Effector CD8-positive, alpha-beta T cell (primary cell): Measurements from ENCODE around the gene SDC4.

Source experiments
- DNase-seq: peaks from one replicate; lab custom pipeline; 2025; lab: John Stamatoyannopoulos, UW

Gene SDC4

GRCh38 chr20:45297786-45298497, 50.3 kb downstream of the SDC4 start:
- DNase-seq: no peak

GRCh38 chr20:45294659-45295058, 53.6 kb downstream of the SDC4 start:
- DNase-seq: no peak

- DNase-seq: no peak
These were observed 54.2 kb downstream of the SDC4 start for GRCh38 chr20:45294003-45294368.

- DNase-seq: peak; percentile 47
These were observed 54.9 kb downstream of the SDC4 start for GRCh38 chr20:45293041-45294002.

- no peak for DNase-seq
These were observed 55.9 kb downstream of the SDC4 start for GRCh38 chr20:45292343-45292742.

- DNase-seq: no peak
These were observed 56.7 kb downstream of the SDC4 start for GRCh38 chr20:45291526-45291925.

- DNase-seq: peak; percentile 49
These were observed 57.4 kb downstream of the SDC4 start for GRCh38 chr20:45290677-45291355.

GRCh38 chr20:45289942-45290676, 58.1 kb downstream of the SDC4 start:
- DNase-seq: no peak

GRCh38 chr20:45288860-45289259, 59.4 kb downstream of the SDC4 start:
- no peak for DNase-seq

GRCh38 chr20:45288376-45288775, 59.8 kb downstream of the SDC4 start:
- no peak for DNase-seq

GRCh38 chr20:45283551-45284057, 64.6 kb downstream of the SDC4 start:
- no peak for DNase-seq

GRCh38 chr20:45282700-45283550, 65.3 kb downstream of the SDC4 start:
- DNase-seq: no peak

- DNase-seq: no peak
These were observed 68.2 kb downstream of the SDC4 start for GRCh38 chr20:45279992-45280391.

- DNase-seq: no peak
These were observed 72.9 kb downstream of the SDC4 start for GRCh38 chr20:45275338-45275737.
